KMS-11 (cell line): ENCODE results near the gene MAPK8IP3.

Experiments
- H2AFZ ChIP-seq: fragments of 200-600 bp; sonication (generic); 2 replicates; pipeline ENCODE4 v1.6.1; 2016; ENCODE audit warnings: antibody characterized with exemption, mixed run types, low read depth
- H3K27ac ChIP-seq: fragments of 200-600 bp; sonication (generic); 2 replicates; pipeline ENCODE4 v1.6.1; 2016; ENCODE audit warnings: mild to moderate bottlenecking, mixed run types
- H3K27me3 ChIP-seq: fragments of 200-600 bp; sonication (generic); 2 replicates; pipeline ENCODE4 v1.6.1; 2017; ENCODE audit warnings: mild to moderate bottlenecking, low read depth, mixed run types, moderate library complexity; ENCODE audit not compliant: insufficient read depth
- H3K36me3 ChIP-seq: fragments of 200-600 bp; sonication (generic); 2 replicates; pipeline ENCODE4 v1.6.1; 2017; ENCODE audit warnings: mild to moderate bottlenecking, mixed run types; ENCODE audit not compliant: insufficient read depth
- H3K4me1 ChIP-seq: fragments of 200-600 bp; sonication (generic); 2 replicates; pipeline ENCODE4 v1.6.1; 2016; ENCODE audit warnings: mild to moderate bottlenecking, low read depth, mixed run types; ENCODE audit not compliant: poor library complexity, severe bottlenecking
- H3K4me2 ChIP-seq: fragments of 200-600 bp; sonication (generic); 2 replicates; pipeline ENCODE4 v1.7.0; 2016; ENCODE audit warnings: mild to moderate bottlenecking, mixed run types
- H3K4me3 ChIP-seq: fragments of 200-600 bp; sonication (generic); IDR thresholded peaks from 2 replicates; pipeline ENCODE4 v1.6.1; 2017; ENCODE audit warnings: low read depth, low read length, mixed read lengths; ENCODE audit not compliant: insufficient read depth
- H3K79me2 ChIP-seq: fragments of 200-600 bp; sonication (generic); 2 replicates; pipeline ENCODE4 v1.6.1; 2016; ENCODE audit warnings: low read depth, mixed run types; ENCODE audit not compliant: insufficient read depth
- H3K9ac ChIP-seq: fragments of 200-600 bp; sonication (generic); 2 replicates; pipeline ENCODE4 v1.6.1; 2016; ENCODE audit warnings: mild to moderate bottlenecking, mixed run types
- H4K20me1 ChIP-seq: fragments of 200-600 bp; sonication (generic); 2 replicates; pipeline ENCODE4 v1.6.1; 2016; ENCODE audit warnings: mild to moderate bottlenecking, mixed run types; ENCODE audit not compliant: insufficient read depth
- TF ChIP-seq, protein P1 (sequence below): fragments of 200-600 bp; sonication (generic); conservative IDR thresholded peaks from 2 replicates; pipeline ENCODE4 v1.6.1; 2017; ENCODE audit warnings: low read depth, mild to moderate bottlenecking, antibody characterized with exemption, low read length, moderate library complexity, mixed read lengths

MAPK8IP3 gene

DNA sequence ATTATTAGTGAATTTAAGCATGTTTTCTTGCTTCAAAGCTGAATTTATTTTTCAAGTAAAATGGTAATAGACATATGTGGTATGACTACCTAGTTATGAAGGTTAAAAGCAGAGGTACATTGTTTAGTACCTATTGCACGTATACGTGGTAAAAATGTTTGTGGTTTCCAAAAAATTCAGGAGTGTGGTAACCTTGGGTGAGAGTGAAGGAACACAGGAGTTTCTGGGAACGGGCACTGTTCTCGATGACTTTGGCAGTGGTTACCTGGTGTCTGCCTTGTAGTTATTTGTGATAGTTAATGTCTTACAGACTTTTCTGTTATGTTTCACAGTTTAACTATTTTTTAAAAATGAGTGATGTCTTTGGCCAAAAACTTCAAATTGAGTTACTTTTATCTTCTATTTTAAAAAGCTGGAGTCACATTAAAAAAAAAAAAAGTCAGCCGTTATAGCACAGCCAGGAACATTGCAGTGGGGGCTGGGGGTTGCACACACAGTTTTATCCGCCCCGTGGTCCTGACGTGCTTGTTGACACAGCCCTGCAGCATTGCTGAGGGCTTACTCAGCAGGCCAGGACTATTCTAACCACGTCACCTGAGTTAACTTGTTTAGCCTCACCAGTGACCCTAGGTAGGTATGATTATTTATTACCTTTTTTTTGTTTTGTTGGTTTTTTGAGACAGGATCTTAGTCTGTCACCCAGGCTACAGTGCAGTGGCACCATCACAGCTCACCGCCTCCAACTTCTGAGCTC, 17.0 kb upstream of the MAPK8IP3 start:
- Histone ChIP-seq H4K20me1 (peaks cover 27% of the 10 kb centered on the region; the same call in 1 of the 2 replicates), H3K9ac (no peak overlapping the region), H3K4me3 (no peak overlapping the region), H3K4me2 (no peak overlapping the region), H3K27me3 (no peaks in the 10 kb centered on the region), H3K27ac (no peak overlapping the region), H2AFZ (no peak overlapping the region), H3K79me2 (peaks cover 72% of the 10 kb centered on the region), H3K36me3 (peaks cover 11% of the 10 kb centered on the region; the same call in 1 of the 2 replicates), H3K4me1 (peaks cover 8% of the 10 kb centered on the region)
- TF ChIP-seq, protein P1, sequence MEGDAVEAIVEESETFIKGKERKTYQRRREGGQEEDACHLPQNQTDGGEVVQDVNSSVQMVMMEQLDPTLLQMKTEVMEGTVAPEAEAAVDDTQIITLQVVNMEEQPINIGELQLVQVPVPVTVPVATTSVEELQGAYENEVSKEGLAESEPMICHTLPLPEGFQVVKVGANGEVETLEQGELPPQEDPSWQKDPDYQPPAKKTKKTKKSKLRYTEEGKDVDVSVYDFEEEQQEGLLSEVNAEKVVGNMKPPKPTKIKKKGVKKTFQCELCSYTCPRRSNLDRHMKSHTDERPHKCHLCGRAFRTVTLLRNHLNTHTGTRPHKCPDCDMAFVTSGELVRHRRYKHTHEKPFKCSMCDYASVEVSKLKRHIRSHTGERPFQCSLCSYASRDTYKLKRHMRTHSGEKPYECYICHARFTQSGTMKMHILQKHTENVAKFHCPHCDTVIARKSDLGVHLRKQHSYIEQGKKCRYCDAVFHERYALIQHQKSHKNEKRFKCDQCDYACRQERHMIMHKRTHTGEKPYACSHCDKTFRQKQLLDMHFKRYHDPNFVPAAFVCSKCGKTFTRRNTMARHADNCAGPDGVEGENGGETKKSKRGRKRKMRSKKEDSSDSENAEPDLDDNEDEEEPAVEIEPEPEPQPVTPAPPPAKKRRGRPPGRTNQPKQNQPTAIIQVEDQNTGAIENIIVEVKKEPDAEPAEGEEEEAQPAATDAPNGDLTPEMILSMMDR = no peak

- Histone ChIP-seq H3K4me2 (no peak overlapping the region), H3K27ac (no peak overlapping the region), H3K4me3 (no peak overlapping the region), H4K20me1 (peaks cover 24% of the 10 kb centered on the region; the same call in 1 of the 2 replicates), H3K27me3 (no peaks in the 10 kb centered on the region), H3K79me2 (peaks cover 67% of the 10 kb centered on the region), H3K4me1 (peaks cover 8% of the 10 kb centered on the region), H2AFZ (no peak overlapping the region), H3K36me3 (peaks cover 11% of the 10 kb centered on the region; the same call in 1 of the 2 replicates), H3K9ac (no peak overlapping the region)
- TF ChIP-seq, protein P1 = no peak
These were observed 16.1 kb upstream of the MAPK8IP3 start for GRCh38 chr16:1689853-1690252.

DNA sequence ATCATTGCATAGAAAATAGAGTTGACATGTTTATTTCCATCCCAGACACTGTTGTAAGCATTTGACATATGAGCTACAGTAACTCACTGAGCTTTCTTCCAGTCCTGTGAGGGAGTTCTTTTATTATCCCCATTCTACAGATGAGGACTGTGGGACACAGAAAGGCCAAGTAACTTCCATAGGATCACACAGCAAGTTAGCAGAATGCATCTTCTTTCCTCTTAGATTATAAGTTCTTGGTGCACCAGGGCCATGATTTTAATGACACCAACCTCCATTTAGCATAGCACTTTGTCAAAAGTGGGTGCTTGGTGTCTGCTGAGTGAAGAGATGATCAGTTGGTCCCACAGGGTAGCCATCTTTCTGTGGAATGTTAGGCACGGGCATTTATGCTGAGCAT, 15.2 kb upstream of the MAPK8IP3 start:
- no peak overlapping the region for H3K4me2 ChIP-seq
- no peak overlapping the region for H3K9ac ChIP-seq
- H3K79me2 ChIP-seq = peaks cover 57% of the 10 kb centered on the region
- H3K27me3 ChIP-seq = no peaks in the 10 kb centered on the region
- peaks cover 24% of the 10 kb centered on the region; the same call in 1 of the 2 replicates for H4K20me1 ChIP-seq
- H3K36me3 ChIP-seq = peaks cover 11% of the 10 kb centered on the region; the same call in 1 of the 2 replicates
- no peak overlapping the region for H3K27ac ChIP-seq
- no peak overlapping the region for H2AFZ ChIP-seq
- H3K4me1 ChIP-seq = peaks cover 8% of the 10 kb centered on the region
- TF ChIP-seq, protein P1 = no peak
- no peak overlapping the region for H3K4me3 ChIP-seq

DNA sequence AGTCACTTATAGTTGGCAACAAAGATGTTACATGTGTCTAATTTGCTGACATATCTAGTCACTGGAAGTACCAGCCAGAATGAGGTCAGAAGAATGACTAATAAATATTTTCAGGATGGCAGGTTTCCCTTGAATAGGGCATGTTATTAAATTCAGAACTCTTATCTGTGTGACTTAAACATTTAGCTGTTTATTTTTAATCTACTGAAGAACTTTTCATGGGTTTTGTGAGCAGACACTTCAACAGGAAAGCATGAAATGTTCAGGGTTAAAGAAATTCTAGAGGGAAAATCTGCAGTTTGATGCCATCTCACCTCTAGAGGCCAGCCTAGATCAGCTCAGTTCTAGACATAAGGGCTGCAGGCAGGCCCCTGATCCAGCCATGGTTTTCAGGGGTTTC, 14.7 kb upstream of the MAPK8IP3 start:
- Histone ChIP-seq H4K20me1 (peaks cover 24% of the 10 kb centered on the region; the same call in 1 of the 2 replicates), H3K79me2 (peaks cover 52% of the 10 kb centered on the region), H3K4me2 (no peak overlapping the region), H3K9ac (no peak overlapping the region), H3K4me3 (no peak overlapping the region), H3K36me3 (peaks cover 11% of the 10 kb centered on the region; the same call in 1 of the 2 replicates), H3K27me3 (no peaks in the 10 kb centered on the region), H3K27ac (no peak overlapping the region), H2AFZ (no peak overlapping the region), H3K4me1 (peaks cover 8% of the 10 kb centered on the region)
- TF ChIP-seq, protein P1 = no peak
